ENCODE data around the gene BLACAT1.
"Not testable (repeated sequence)": the region's sequence is repeated elsewhere in the genome, so short reads cannot be mapped to it uniquely, and the experiment has no call there.

Gene BLACAT1

GRCh38 chr1:205424901-205425600, 30.8 kb downstream of the BLACAT1 start:
- no peak overlapping the region for H3K4me3 ChIP-seq (ENCODE audit: low read depth, low read length)
- H3K9ac ChIP-seq (ENCODE audit: low read length) = no peak overlapping the region
- no peak overlapping the region for H3K27ac ChIP-seq (ENCODE audit: low read depth, low read length)
- peaks cover 39% of the 10 kb centered on the region for H3K27me3 ChIP-seq (ENCODE audit: control insufficient read depth, insufficient read depth, low read length)
- peaks cover under 1% of the 10 kb centered on the region for H3K4me1 ChIP-seq (ENCODE audit: control insufficient read depth, insufficient read depth, low read length)
- no peaks in the 10 kb centered on the region for H3K36me3 ChIP-seq (ENCODE audit: control insufficient read depth, insufficient read depth, low read length)
- no peaks in the 10 kb centered on the region for H3K9me3 ChIP-seq (ENCODE audit: control insufficient read depth, insufficient read depth, low read depth, low read length)

- no peaks in the 10 kb centered on the region for H3K36me3 ChIP-seq (ENCODE audit: control insufficient read depth, insufficient read depth, low read length)
- H3K4me3 ChIP-seq (ENCODE audit: low read depth, low read length) = no peak overlapping the region
- H3K4me1 ChIP-seq (ENCODE audit: control insufficient read depth, insufficient read depth, low read length) = no peaks in the 10 kb centered on the region; the same call in 1 of the 2 replicates
- H3K27me3 ChIP-seq (ENCODE audit: control insufficient read depth, insufficient read depth, low read length) = peaks cover 30% of the 10 kb centered on the region
- H3K9ac ChIP-seq (ENCODE audit: low read length) = no peak overlapping the region
- no peak overlapping the region for H3K27ac ChIP-seq (ENCODE audit: low read depth, low read length)
- H3K9me3 ChIP-seq (ENCODE audit: control insufficient read depth, insufficient read depth, low read depth, low read length) = no peaks in the 10 kb centered on the region
Measured at GRCh38 chr1:205423814-205424399, 31.9 kb downstream of the BLACAT1 start.

GRCh38 chr1:205422993-205423642, 32.7 kb downstream of the BLACAT1 start:
- Histone ChIP-seq H3K9me3 (ENCODE audit: control insufficient read depth, insufficient read depth, low read depth, low read length) (no peaks in the 10 kb centered on the region), H3K27me3 (ENCODE audit: control insufficient read depth, insufficient read depth, low read length) (peaks cover 25% of the 10 kb centered on the region), H3K4me1 (ENCODE audit: control insufficient read depth, insufficient read depth, low read length) (no peaks in the 10 kb centered on the region; the same call in 1 of the 2 replicates), H3K4me3 (ENCODE audit: low read depth, low read length) (no peak overlapping the region), H3K36me3 (ENCODE audit: control insufficient read depth, insufficient read depth, low read length) (no peaks in the 10 kb centered on the region), H3K27ac (ENCODE audit: low read depth, low read length) (no peak overlapping the region), H3K9ac (ENCODE audit: low read length) (no peak overlapping the region)

GRCh38 chr1:205421798-205422197, 34.0 kb downstream of the BLACAT1 start, which contains the start of gene LEMD1:
Gene LEMD1 (minus strand): TSS chr1:205422056. CDS start chr1:205420536, 1,520 bp downstream.
- H3K27me3 ChIP-seq (ENCODE audit: control insufficient read depth, insufficient read depth, low read length) = peaks cover 16% of the 10 kb centered on the region

GRCh38 chr1:205420938-205421337, 34.9 kb downstream of the BLACAT1 start:
- Histone ChIP-seq H3K9ac (ENCODE audit: low read length) (no peak overlapping the region), H3K9me3 (ENCODE audit: control insufficient read depth, insufficient read depth, low read depth, low read length) (no peaks in the 10 kb centered on the region), H3K4me1 (ENCODE audit: control insufficient read depth, insufficient read depth, low read length) (no peaks in the 10 kb centered on the region; the same call in 1 of the 2 replicates), H3K27me3 (ENCODE audit: control insufficient read depth, insufficient read depth, low read length) (peaks cover 9% of the 10 kb centered on the region; the same call in 1 of the 2 replicates), H3K27ac (ENCODE audit: low read depth, low read length) (no peak overlapping the region), H3K36me3 (ENCODE audit: control insufficient read depth, insufficient read depth, low read length) (no peaks in the 10 kb centered on the region), H3K4me3 (ENCODE audit: low read depth, low read length) (no peak overlapping the region)

More at GRCh38 chr1:205421798-205422197, 34.0 kb downstream of the BLACAT1 start, which contains the start of gene LEMD1:
- Histone ChIP-seq H3K4me3 (ENCODE audit: low read depth, low read length) (no peak within 1 kb of the TSS), H3K9me3 (ENCODE audit: control insufficient read depth, insufficient read depth, low read depth, low read length) (no peaks in the 10 kb centered on the region), H3K36me3 (ENCODE audit: control insufficient read depth, insufficient read depth, low read length) (no peaks in the 10 kb centered on the region), H3K27ac (ENCODE audit: low read depth, low read length) (no peak within 1 kb of the TSS), H3K4me1 (ENCODE audit: control insufficient read depth, insufficient read depth, low read length) (no peaks in the 10 kb centered on the region; the same call in 1 of the 2 replicates), H3K9ac (ENCODE audit: low read length) (no peak within 1 kb of the TSS)

GRCh38 chr1:205417870-205418635, 37.8 kb downstream of the BLACAT1 start:
- no peak overlapping the region for H3K27ac ChIP-seq (ENCODE audit: low read depth, low read length)
- peaks cover 5% of the 10 kb centered on the region; the same call in 1 of the 2 replicates for H3K27me3 ChIP-seq (ENCODE audit: control insufficient read depth, insufficient read depth, low read length)
- no peak overlapping the region for H3K9ac ChIP-seq (ENCODE audit: low read length)
- H3K9me3 ChIP-seq (ENCODE audit: control insufficient read depth, insufficient read depth, low read depth, low read length) = no peaks in the 10 kb centered on the region
- H3K4me3 ChIP-seq (ENCODE audit: low read depth, low read length) = no peak overlapping the region
- no peaks in the 10 kb centered on the region for H3K36me3 ChIP-seq (ENCODE audit: control insufficient read depth, insufficient read depth, low read length)
- H3K4me1 ChIP-seq (ENCODE audit: control insufficient read depth, insufficient read depth, low read length) = no peaks in the 10 kb centered on the region

- Histone ChIP-seq H3K9me3 (ENCODE audit: control insufficient read depth, insufficient read depth, low read depth, low read length) (no peaks in the 10 kb centered on the region), H3K4me3 (ENCODE audit: low read depth, low read length) (no peak overlapping the region), H3K9ac (ENCODE audit: low read length) (no peak overlapping the region), H3K27ac (ENCODE audit: low read depth, low read length) (no peak overlapping the region), H3K36me3 (ENCODE audit: control insufficient read depth, insufficient read depth, low read length) (no peaks in the 10 kb centered on the region), H3K27me3 (ENCODE audit: control insufficient read depth, insufficient read depth, low read length) (peaks cover 5% of the 10 kb centered on the region; the same call in 1 of the 2 replicates), H3K4me1 (ENCODE audit: control insufficient read depth, insufficient read depth, low read length) (no peaks in the 10 kb centered on the region)
Measured at GRCh38 chr1:205416322-205416721, 39.5 kb downstream of the BLACAT1 start.

GRCh38 chr1:205410581-205411298, 45.1 kb downstream of the BLACAT1 start:
- Histone ChIP-seq H3K27ac (ENCODE audit: low read depth, low read length) (no peak overlapping the region), H3K4me3 (ENCODE audit: low read depth, low read length) (no peak overlapping the region), H3K9me3 (ENCODE audit: control insufficient read depth, insufficient read depth, low read depth, low read length) (peaks cover 17% of the 10 kb centered on the region), H3K36me3 (ENCODE audit: control insufficient read depth, insufficient read depth, low read length) (no peaks in the 10 kb centered on the region), H3K27me3 (ENCODE audit: control insufficient read depth, insufficient read depth, low read length) (peaks cover 3% of the 10 kb centered on the region; the same call in 1 of the 2 replicates), H3K4me1 (ENCODE audit: control insufficient read depth, insufficient read depth, low read length) (no peaks in the 10 kb centered on the region), H3K9ac (ENCODE audit: low read length) (no peak overlapping the region)

GRCh38 chr1:205407970-205408369, 47.9 kb downstream of the BLACAT1 start:
- Histone ChIP-seq H3K9ac (ENCODE audit: low read length) (no peak overlapping the region), H3K4me1 (ENCODE audit: control insufficient read depth, insufficient read depth, low read length) (no peaks in the 10 kb centered on the region), H3K27ac (ENCODE audit: low read depth, low read length) (no peak overlapping the region), H3K36me3 (ENCODE audit: control insufficient read depth, insufficient read depth, low read length) (no peaks in the 10 kb centered on the region), H3K4me3 (ENCODE audit: low read depth, low read length) (no peak overlapping the region), H3K27me3 (ENCODE audit: control insufficient read depth, insufficient read depth, low read length) (no peaks in the 10 kb centered on the region), H3K9me3 (ENCODE audit: control insufficient read depth, insufficient read depth, low read depth, low read length) (peaks cover 17% of the 10 kb centered on the region)

- H3K4me1 ChIP-seq (ENCODE audit: control insufficient read depth, insufficient read depth, low read length); H3K9ac ChIP-seq (ENCODE audit: low read length); H3K36me3 ChIP-seq (ENCODE audit: control insufficient read depth, insufficient read depth, low read length); H3K27ac ChIP-seq (ENCODE audit: low read depth, low read length); H3K27me3 ChIP-seq (ENCODE audit: control insufficient read depth, insufficient read depth, low read length): not testable (repeated sequence)
- Histone ChIP-seq H3K4me3 (ENCODE audit: low read depth, low read length) (peak overlapping the region; percentile 11; the same call in 1 of the 2 replicates), H3K9me3 (ENCODE audit: control insufficient read depth, insufficient read depth, low read depth, low read length) (peaks cover 17% of the 10 kb centered on the region)
Measured at GRCh38 chr1:205406252-205406651, 49.6 kb downstream of the BLACAT1 start.
